Naive B cell (primary cell): ENCODE data around the gene KLC1. TPM values are rescaled to one million over a fixed set of nuclear protein-coding genes. Genes with fewer than 3 reads are reported as not detected.

Experiments used
- ATAC-seq, 2 donors: fragments of 150-1000 bp; cut with Tn5 transposase; 2 replicates each; pipeline ENCODE4 v1.10.0; 2021; ENCODE audit warnings: low read depth in 2 of 2, mild to moderate bottlenecking in 2 of 2, moderate library complexity in 2 of 2
- DNase-seq: peaks from one replicate; pipeline ENCODE4 v3.0.0; 2022
- H3K27ac Mint-ChIP-seq, 6 donors: one replicate each; pipeline ENCODE4 v1.8.0; 2020 to 2022; ENCODE audit warnings: mild to moderate bottlenecking in 6 of 6, mixed read lengths in 6 of 6, moderate library complexity in 5 of 6, inconsistent platforms in 2 of 6
- H3K27me3 Mint-ChIP-seq, 3 donors: one replicate each; pipeline ENCODE4 v1.8.0; 2021 to 2022; ENCODE audit warnings: mixed read lengths in 3 of 3, mild to moderate bottlenecking in 1 of 3
- H3K36me3 Mint-ChIP-seq, 2 donors: one replicate each; pipeline ENCODE4 v1.8.0; 2020 to 2022; ENCODE audit warnings: mixed read lengths in 2 of 2, inconsistent platforms in 1 of 2, mild to moderate bottlenecking in 1 of 2
- H3K4me1 Mint-ChIP-seq, 3 donors: one replicate each; pipeline ENCODE4 v1.8.0; 2020 to 2022; ENCODE audit warnings: mixed read lengths in 3 of 3, inconsistent platforms in 1 of 3, mild to moderate bottlenecking in 1 of 3, moderate library complexity in 1 of 3
- H3K4me3 Mint-ChIP-seq, 8 donors: one replicate each; pipeline ENCODE4 v1.8.0; 2020 to 2022; ENCODE audit warnings: mild to moderate bottlenecking in 8 of 8, mixed read lengths in 8 of 8, moderate library complexity in 8 of 8, inconsistent platforms in 2 of 8
- H3K9me3 Mint-ChIP-seq, 7 donors: one replicate each; pipeline ENCODE4 v1.8.0; 2020 to 2022; ENCODE audit warnings: mixed read lengths in 7 of 7, mild to moderate bottlenecking in 5 of 7, inconsistent platforms in 2 of 7, moderate library complexity in 1 of 7
- polyA plus RNA-seq, 6 donors: library from polyadenylated mRNA; unstranded; fragments of 300-500 nt; fragmentation: Illumina TruSeq; gene quantifications; one replicate each; pipeline ENCODE4 v1.2.3, GENCODE V29; 2021; ENCODE audit warnings: low read depth in 6 of 6

The KLC1 gene
- polyA plus RNA-seq, 6 donors from 2014 or later, result 25.9 to 90.4 (median 56.2) TPM

DNA sequence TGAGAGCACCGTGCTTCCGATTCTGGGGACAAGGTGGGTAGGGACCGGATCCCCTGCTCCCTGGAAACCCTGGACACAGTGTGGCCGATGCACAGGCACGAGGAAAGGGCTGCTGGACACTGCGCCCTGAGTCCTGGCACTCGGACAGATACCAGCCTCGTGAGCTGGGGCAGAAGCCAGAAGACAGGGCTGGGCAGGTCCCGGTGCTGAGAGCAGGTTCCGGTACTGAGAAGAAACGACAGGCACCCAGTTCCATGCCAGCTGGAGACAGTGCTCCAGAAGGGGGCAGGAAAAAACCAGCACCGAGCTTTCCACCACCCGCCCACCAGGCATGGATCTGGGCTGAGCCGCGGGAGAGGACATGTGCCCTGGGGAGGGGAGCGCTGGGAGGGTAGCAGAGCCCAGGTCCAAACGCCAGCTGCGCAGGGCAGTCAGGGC is 79.8 kb downstream of the KLC1 start:
- no peak overlapping the region for H3K27ac Mint-ChIP-seq
- H3K4me1 Mint-ChIP-seq, result peaks cover 3 to 19% (median 8%) of the 10 kb centered on the region in 3 donors
- no peak for ATAC-seq
- H3K36me3 Mint-ChIP-seq, result no peaks in the 10 kb centered on the region
- no peaks in the 10 kb centered on the region for H3K9me3 Mint-ChIP-seq
- no peaks in the 10 kb centered on the region for H3K27me3 Mint-ChIP-seq
- DNase-seq, result no peak
- no peak overlapping the region for H3K4me3 Mint-ChIP-seq

DNA sequence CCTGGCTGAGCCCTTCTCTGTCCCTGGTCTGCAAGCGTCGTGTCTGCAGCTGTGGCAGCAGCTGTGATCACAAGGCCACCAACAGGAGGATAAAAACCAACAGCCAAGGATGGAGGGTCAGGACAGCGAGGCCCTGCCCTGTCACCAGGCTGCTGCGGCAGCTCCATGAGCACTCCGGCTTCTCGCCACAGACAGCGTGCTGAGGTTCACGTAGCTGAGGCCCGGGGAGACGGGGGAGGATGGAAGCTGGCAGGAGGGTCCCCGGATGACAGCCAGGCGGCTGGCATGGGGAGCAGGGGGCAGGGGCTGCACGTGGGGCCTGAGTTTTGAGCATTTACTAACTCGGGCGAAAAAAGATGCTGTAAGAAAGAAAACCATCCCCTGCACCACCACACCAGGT is 80.8 kb downstream of the KLC1 start:
- Mint-ChIP-seq H3K27ac (peak overlapping the region in 1 of 6 donors; percentile 59), H3K9me3 (no peaks in the 10 kb centered on the region), H3K27me3 (no peaks in the 10 kb centered on the region), H3K4me3 (no peak overlapping the region), H3K36me3 (no peaks in the 10 kb centered on the region), H3K4me1 (peaks cover 7 to 14% (median 14%) of the 10 kb centered on the region in 3 donors)
- DNase-seq, result no peak
- ATAC-seq, result no peak

DNA sequence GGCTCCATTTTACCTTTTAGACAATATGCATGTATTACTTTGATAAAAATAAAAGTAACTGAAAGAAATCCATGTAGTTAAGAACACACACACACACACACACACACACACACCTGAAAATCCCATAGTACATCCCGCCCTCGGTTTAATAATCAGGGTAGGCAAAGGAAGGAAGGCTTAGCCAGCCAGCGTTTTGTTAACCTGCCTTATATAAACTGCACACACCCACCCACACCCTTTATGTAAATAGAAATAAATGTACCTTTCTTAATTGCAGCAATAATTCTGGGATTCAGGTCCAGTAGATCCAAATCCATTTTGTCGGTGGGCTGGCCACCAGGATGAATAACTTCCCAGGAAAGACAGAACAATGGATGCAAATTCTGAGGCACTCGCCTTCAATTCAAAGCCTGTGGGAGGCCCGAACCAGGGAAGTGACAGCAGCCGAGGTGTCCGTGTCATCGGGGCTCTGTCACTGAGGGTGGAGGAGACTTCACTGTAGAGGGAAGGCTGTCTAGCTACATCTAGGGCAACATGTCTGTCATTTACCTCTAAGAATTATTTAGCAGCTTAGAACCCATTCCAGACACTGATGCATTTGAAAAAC is 81.9 kb downstream of the KLC1 start:
- DNase-seq, result no peak
- no peak for ATAC-seq
- Mint-ChIP-seq H3K27ac (peak overlapping the region in 2 of 6 donors; percentile 13 to 50), H3K36me3 (no peaks in the 10 kb centered on the region), H3K4me3 (peak overlapping the region in 1 of 8 donors; percentile 16), H3K9me3 (no peaks in the 10 kb centered on the region), H3K27me3 (no peaks in the 10 kb centered on the region), H3K4me1 (peaks cover 12 to 16% (median 15%) of the 10 kb centered on the region in 3 donors)

DNA sequence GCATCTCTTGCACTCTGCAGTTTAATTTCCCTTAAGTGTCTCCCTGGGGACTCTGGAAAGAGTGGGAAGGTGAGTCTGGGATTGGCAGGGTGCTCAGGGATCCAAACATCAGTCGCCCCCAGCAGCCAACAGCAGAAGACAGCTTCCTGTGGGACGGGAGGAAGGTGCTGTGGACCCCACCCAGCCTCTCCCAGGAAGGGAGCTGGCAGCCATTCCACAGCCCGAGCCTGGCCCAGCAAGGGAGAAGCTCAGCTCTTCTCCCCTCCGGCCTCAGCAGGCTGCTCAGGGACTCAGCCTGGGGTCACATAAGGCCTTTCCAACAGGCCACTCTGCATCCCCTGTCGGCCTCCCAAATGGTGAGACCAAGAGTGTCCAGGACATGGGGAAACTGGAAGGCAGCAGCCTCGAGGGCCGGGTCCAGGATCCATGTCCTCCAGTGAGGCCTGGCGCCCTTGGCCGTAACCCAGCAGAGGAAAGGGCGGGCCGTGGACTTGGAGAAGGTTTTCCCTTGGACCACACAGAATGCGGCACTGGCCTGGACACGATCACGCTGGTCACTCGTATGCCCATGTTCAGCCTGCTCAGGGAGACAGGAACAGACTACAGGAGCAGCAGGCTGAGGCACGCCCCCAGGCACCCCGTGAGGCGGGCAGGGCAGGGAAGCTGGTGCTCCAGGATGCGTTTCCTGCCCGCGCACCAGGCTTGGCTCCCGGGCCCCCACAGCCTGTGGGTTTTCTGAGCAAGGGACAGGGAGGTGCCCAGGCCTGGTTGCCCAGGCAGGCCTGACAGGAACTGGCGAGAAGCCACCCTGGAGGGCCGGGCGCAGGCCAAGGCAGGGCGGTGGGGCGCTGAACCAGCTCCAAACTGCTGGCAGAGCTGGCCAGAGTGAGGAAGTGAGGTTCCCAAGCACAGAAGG is 82.8 kb downstream of the KLC1 start:
- Mint-ChIP-seq H3K4me1 (peaks cover 12 to 20% (median 15%) of the 10 kb centered on the region in 3 donors), H3K27me3 (no peaks in the 10 kb centered on the region), H3K9me3 (no peaks in the 10 kb centered on the region), H3K4me3 (peak overlapping the region in 3 of 8 donors; percentile 21 to 65 (median 45)), H3K27ac (peak overlapping the region in 1 of 6 donors; percentile 69), H3K36me3 (no peaks in the 10 kb centered on the region)
- no peak for ATAC-seq
- DNase-seq, result no peak

DNA sequence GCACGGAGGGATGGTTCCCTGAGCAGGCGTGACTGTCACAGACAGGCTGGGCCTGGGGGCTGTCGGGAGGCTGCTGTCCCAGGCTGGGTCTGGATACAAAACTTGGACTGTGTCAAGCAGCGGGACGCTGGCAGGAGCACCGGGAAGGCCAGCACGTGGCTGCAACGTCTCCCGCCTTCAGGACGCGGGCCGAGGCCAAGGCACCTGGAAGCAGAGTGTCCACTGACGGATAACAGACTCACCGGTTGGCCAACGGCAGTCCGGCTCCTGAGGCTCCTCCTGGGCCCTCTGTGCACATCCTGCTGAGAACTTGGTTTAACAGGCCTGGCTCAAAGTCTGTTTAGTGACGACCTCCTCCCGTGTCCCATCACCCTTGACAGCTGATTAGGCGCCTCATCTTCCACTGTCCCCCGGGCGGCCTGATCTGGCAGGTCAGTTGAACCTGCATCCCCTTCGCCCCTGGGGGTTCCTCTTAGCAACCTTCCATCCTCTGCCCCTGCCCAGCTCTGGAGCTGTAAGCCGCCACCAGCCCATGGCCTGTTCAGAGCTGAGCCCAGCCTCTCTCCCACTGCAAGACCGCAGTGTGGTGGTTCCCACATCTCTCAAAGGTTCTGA is 83.7 kb downstream of the KLC1 start:
- H3K4me1 Mint-ChIP-seq, result peaks cover 17 to 29% (median 20%) of the 10 kb centered on the region in 3 donors
- H3K27me3 Mint-ChIP-seq, result no peaks in the 10 kb centered on the region
- no peaks in the 10 kb centered on the region for H3K36me3 Mint-ChIP-seq
- no peaks in the 10 kb centered on the region for H3K9me3 Mint-ChIP-seq
- DNase-seq (no peak), ATAC-seq (no peak)
- H3K4me3 Mint-ChIP-seq, result peak overlapping the region in 5 of 8 donors; percentile 21 to 74 (median 50)
- H3K27ac Mint-ChIP-seq, result peak overlapping the region in 1 of 6 donors; percentile 51

DNA sequence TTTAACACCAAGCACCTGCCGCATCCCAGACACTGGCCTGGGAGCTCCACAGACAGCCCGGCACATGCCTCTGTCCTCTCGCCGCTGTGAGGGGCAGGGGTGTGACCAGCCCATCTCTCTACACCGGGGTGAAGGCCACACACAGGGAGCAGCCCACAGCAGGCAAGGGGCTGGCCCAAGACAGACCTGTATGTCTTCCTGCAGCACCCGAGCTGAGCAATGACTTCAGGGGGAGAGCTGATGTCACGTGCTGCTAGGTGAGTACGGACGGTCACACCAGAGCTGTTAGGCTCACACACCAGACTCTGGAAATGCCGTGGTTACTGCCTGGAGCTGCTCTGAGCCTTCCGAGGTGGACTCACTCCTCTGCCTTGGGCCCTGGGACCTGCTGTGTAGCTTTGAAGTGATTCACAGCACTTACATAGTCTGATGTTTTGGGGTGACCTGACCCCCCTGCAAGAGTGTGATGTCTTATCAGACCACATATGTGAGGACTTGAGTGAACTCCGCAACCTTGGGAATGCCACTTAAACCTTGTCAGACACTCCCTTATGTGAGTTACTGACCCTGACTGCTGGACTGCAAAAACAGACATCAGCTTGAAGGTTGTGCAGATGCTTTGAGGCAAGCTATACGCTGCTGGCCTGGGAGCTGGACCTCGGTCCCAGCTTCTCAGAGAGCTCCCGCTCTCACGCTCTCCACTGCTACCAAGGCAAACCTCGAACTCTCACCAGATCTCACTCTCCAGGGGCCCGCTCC is 84.5 kb downstream of the KLC1 start:
- peaks cover 23 to 36% (median 27%) of the 10 kb centered on the region in 3 donors for H3K4me1 Mint-ChIP-seq
- peak overlapping the region; percentile 38 to 97 (median 78) for H3K4me3 Mint-ChIP-seq
- no peaks in the 10 kb centered on the region for H3K27me3 Mint-ChIP-seq
- ATAC-seq (no peak), DNase-seq (no peak)
- H3K9me3 Mint-ChIP-seq, result no peaks in the 10 kb centered on the region
- no peaks in the 10 kb centered on the region for H3K36me3 Mint-ChIP-seq
- peak overlapping the region in 1 of 6 donors; percentile 51 for H3K27ac Mint-ChIP-seq

DNA sequence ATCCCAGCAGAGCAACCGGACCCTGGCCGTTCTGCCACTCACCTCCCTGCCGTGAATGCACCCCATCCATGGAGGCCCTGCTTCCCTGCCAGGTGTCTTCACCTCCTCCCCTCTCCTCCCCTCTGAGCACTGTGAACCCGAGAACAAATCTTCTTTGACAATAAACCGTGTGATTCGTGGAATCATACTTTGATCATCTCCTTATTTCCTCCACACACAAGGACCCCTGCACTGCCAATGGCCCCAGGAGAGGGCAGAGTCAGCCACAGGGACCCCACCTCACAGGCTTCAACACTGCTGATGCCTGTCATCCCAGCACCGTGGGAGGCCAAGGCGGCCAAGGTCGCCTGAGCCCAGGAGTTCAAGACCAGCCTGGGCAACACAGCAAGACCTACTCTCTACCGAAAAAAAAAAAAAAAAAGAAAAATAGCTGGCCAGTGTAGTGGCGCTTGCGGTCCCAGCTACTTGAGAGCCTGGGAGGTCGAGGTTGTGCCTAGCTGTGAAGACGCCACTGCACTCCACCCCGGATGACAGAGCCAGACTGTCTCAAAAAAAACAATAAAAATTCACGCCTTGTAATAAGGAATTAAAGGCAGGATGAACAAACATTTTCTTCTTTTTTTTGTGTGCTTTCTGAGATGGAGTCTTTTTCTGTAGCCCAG is 85.2 kb downstream of the KLC1 start:
- no peaks in the 10 kb centered on the region for H3K36me3 Mint-ChIP-seq

DNA sequence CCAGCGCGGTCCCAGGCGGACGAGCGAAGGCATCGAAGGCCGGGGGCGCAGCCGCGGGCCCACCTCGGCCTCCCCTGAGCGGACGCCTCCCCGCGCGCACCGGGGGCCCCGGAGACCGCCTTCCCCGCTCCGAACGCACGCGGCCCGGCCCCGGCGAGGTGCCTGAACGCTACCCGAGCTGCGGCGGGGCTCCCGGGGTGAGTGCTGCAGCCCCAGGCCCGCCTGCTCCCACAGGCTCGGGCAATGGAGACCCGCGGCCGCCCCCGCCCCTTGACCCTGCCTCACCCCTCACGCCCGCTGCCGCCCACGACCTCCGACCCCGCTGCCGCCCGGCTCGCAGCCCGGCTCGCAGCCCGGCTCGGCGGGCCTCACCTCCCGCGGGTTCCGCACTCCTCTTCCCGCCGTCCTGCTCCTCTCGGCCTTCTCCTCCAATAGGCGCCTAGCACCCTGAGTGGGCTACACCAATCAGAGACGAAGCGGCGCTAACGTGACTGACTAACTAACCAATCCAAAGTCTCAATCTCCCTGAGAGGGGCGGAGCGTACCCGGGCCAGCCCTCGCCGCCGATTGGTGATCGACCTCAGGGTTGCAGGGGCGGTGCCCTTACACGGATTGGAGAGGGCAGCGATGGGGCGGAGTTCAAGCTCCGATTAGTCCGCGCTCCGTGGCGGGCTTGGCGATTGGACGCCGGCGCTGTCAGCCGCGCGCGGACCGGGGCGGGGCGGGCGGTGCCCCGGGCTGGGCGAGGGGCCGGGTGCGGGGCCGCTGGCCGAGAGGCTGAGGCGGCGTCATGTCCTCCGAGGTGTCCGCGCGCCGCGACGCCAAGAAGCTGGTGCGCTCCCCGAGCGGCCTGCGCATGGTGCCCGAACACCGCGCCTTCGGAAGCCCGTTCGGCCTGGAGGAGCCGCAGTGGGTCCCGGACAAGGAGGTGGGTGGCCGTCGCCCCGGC is 86.3 kb downstream of the KLC1 start, which contains the start of the genes XRCC3 and ZFYVE21:
XRCC3 (minus strand) TSS at position 400 of the 949 bp plus-strand sequence. CDS start 4,364 bp downstream, outside the sequence.
ZFYVE21 (plus strand) TSS at position 759 of the 949 bp plus-strand sequence; CDS start at position 791, 32 bp downstream.
- no peaks in the 10 kb centered on the region for H3K36me3 Mint-ChIP-seq
- peaks cover 24 to 46% (median 40%) of the 10 kb centered on the region in 3 donors for H3K4me1 Mint-ChIP-seq
- H3K9me3 Mint-ChIP-seq, result no peaks in the 10 kb centered on the region
- peak; percentile 92 to 95 for ATAC-seq
- peak within 1 kb of the TSS; percentile 18 to 96 (median 87) for H3K27ac Mint-ChIP-seq
- DNase-seq, result peak; percentile 100
- H3K4me3 Mint-ChIP-seq, result peak within 1 kb of the TSS; percentile 90 to 99 (median 96)
- no peaks in the 10 kb centered on the region for H3K27me3 Mint-ChIP-seq

More for the DNA sequence above, 85.2 kb downstream of the KLC1 start:
- Mint-ChIP-seq H3K27me3 (no peaks in the 10 kb centered on the region), H3K9me3 (no peaks in the 10 kb centered on the region), H3K4me1 (peaks cover 26 to 40% (median 35%) of the 10 kb centered on the region in 3 donors), H3K27ac (peak overlapping the region in 2 of 6 donors; percentile 19 to 93), H3K4me3 (peak overlapping the region; percentile 73 to 99 (median 89))
- DNase-seq, result no peak
- no peak for ATAC-seq

DNA sequence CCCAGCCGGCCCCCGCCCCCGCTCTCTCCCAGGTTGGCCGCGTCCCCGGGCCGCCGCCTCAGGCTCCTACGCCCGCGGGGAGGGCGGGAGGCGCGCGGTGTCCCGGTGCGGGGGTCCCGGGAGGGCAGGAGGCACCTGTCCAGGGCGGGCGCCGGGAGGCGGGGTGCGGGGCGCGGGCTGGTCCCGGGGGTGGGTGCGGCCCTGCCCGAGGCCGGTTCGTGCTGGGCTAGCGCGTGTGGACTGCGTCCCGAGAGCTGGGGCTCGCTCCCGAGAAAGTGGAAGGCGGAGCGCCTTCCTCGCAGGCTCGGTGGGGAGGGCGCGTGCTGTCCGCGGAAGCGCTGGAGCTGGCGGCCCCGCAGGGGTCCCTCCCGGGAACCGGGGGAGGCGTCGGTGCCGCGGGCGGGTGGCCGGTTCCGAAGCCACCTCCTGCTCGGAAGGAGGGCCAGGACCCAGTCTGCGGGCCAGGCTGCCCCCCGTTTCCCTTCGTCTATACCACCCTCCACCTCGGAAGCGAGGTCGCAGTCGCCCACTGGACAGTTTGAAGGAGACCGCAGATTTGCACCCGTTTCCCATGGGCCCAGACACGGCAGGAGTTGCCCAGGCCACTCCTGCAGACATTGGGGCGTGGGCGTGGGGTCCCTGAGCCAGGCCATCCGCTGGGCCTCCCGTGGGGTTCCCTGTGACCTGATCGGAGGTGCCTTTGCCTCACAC is 87.2 kb downstream of the KLC1 start:
- no peak for ATAC-seq
- peak overlapping the region in 2 of 6 donors; percentile 34 to 76 for H3K27ac Mint-ChIP-seq
- H3K9me3 Mint-ChIP-seq, result no peaks in the 10 kb centered on the region
- no peaks in the 10 kb centered on the region for H3K36me3 Mint-ChIP-seq
- peaks cover 24 to 52% (median 38%) of the 10 kb centered on the region in 3 donors for H3K4me1 Mint-ChIP-seq
- no peak for DNase-seq
- no peaks in the 10 kb centered on the region for H3K27me3 Mint-ChIP-seq
- peak overlapping the region; percentile 80 to 99 (median 90) for H3K4me3 Mint-ChIP-seq

DNA sequence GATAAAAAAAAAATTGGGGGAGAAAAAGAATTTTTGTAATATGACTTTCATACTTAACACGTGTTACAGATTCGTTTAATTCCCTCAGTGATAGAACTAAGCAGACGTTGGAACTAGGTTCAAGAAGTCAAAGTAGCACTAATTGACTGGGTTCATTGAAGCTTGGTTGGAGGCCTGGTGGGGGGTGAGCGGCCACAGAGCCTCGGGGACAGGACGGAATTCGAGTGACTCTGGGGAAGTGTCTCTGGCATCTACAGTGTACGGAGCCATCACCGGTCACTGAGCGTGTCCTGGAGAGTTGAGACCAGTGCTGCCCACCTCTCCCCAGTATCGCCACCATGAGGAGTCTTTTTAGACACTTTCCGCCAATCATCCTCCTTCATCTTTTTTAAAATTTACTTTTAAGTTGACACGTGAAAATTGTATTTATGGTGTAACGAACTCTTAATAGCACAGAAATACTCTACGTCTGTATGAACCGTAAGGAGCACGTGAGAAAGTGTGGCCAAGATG is 87.9 kb downstream of the KLC1 start:
- ATAC-seq (no peak), DNase-seq (no peak)
- Mint-ChIP-seq H3K27me3 (no peaks in the 10 kb centered on the region), H3K4me1 (peaks cover 24 to 54% (median 36%) of the 10 kb centered on the region in 3 donors), H3K36me3 (no peaks in the 10 kb centered on the region), H3K4me3 (peak overlapping the region; percentile 70 to 97 (median 86)), H3K27ac (peak overlapping the region in 3 of 6 donors; percentile 16 to 76 (median 52)), H3K9me3 (no peaks in the 10 kb centered on the region)

DNA sequence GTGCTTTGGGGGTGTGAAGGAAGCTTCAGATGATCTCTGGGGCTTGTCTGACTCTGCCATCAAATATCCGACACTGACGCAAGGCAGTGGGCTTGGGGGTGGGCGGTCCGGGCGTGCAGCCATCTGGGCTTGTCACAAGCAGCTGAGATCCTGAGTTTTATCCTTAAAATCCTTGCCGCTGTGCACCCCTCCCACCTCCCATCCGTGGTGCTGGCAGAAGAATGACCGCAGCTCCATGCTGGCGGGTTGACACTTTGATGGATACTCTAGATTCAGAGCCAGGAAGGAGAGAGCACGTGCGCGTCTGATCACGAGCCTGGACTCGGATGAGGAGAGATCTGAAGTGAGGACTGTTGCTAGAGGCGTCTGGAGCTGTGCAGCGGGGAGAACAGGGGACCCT is 89.6 kb downstream of the KLC1 start:
- Mint-ChIP-seq H3K36me3 (no peaks in the 10 kb centered on the region), H3K4me3 (peak overlapping the region in 2 of 8 donors; percentile 20 to 86), H3K4me1 (peaks cover 24 to 46% (median 35%) of the 10 kb centered on the region in 3 donors), H3K27ac (peak overlapping the region in 1 of 6 donors; percentile 78), H3K27me3 (no peaks in the 10 kb centered on the region), H3K9me3 (no peaks in the 10 kb centered on the region)
- ATAC-seq, result no peak
- no peak for DNase-seq
